Panc1 (cell line): ENCODE results near the gene ITGAD. TPM values are rescaled to one million over a fixed set of nuclear protein-coding genes. Genes with fewer than 3 reads are reported as not detected.

Source experiments
- ATAC-seq: fragments of 200-7000 bp; cut with Tn5 transposase; 2 replicates; pipeline ENCODE4 v1.9.1; 2020; ENCODE audit warnings: mild to moderate bottlenecking, moderate library complexity
- BruUV-seq: library from RNA; stranded (reverse); fragments of 400-500 nt; replicated peaks from 2 replicates; lab custom pipeline; 2021; lab: Mats Ljungman, UMichigan
- CTCF ChIA-PET: fragments of 300-600 bp; sonication (Branson Sonifier 250); formaldehyde crosslinking; loops from one replicate; lab custom pipeline; 2022; ENCODE audit warnings: antibody characterized with exemption; lab: Charles Lee
- POLR2A ChIA-PET: fragments of 300-600 bp; sonication (Branson Sonifier 250); formaldehyde crosslinking; loops from one replicate; lab custom pipeline; 2022; ENCODE audit warnings: antibody characterized with exemption; lab: Charles Lee
- DNase-seq: peaks from one replicate; pipeline ENCODE4 v3.0.0-alpha.2; 2010; ENCODE audit warnings: low read depth, low spot score
- H3K27ac ChIP-seq: 2 replicates; pipeline ENCODE4 v1.5.1; 2011; ENCODE audit warnings: mild to moderate bottlenecking, low read length, inconsistent platforms
- H3K27me3 ChIP-seq: fragments of 200-500 bp; sonication (Bioruptor generic); 2 replicates; pipeline ENCODE4 v1.6.0; 2014; ENCODE audit warnings: low read length, inconsistent platforms; ENCODE audit not compliant: control insufficient read depth, insufficient read depth
- H3K36me3 ChIP-seq: fragments of 200-500 bp; sonication (Bioruptor generic); 2 replicates; pipeline ENCODE4 v1.5.1; 2014; ENCODE audit warnings: inconsistent platforms, mild to moderate bottlenecking, low read length, moderate library complexity; ENCODE audit not compliant: control insufficient read depth, insufficient read depth
- H3K4me1 ChIP-seq: 2 replicates; pipeline ENCODE4 v1.5.1; 2011; ENCODE audit warnings: inconsistent platforms, mild to moderate bottlenecking, low read length, moderate library complexity; ENCODE audit not compliant: control insufficient read depth, insufficient read depth
- H3K4me3 ChIP-seq, 2 experiments: 2 replicates each; pipeline ENCODE4 v1.5.1; 2011 to 2012; ENCODE audit warnings: low read depth in 2 of 2, low read length in 2 of 2, mild to moderate bottlenecking in 2 of 2, inconsistent platforms in 1 of 2, moderate library complexity in 1 of 2
- H3K9me3 ChIP-seq: fragments of 200-500 bp; sonication (Bioruptor generic); 2 replicates; pipeline ENCODE4 v1.5.1; 2014; ENCODE audit warnings: low read depth, mild to moderate bottlenecking, inconsistent platforms, low read length, moderate library complexity; ENCODE audit not compliant: control insufficient read depth, insufficient read depth
- POLR2AphosphoS5 ChIP-seq: IDR thresholded peaks from 2 replicates; pipeline ENCODE4 v1.6.1; 2012; ENCODE audit warnings: mild to moderate bottlenecking, low read depth, low read length, moderate library complexity
- REST ChIP-seq, 2 experiments: IDR thresholded peaks; 2 replicates each; pipeline ENCODE4 v1.6.1; 2011 to 2012; ENCODE audit warnings: low read depth in 2 of 2, control low read depth in 1 of 2, low read length in 1 of 2, mild to moderate bottlenecking in 1 of 2, moderate library complexity in 1 of 2; ENCODE audit not compliant: insufficient read depth in 1 of 2
- SIN3A ChIP-seq: IDR thresholded peaks from 2 replicates; pipeline ENCODE4 v1.6.1; 2012; ENCODE audit warnings: low read depth, mild to moderate bottlenecking, low read length, moderate library complexity, borderline replicate concordance; ENCODE audit not compliant: insufficient read depth
- TCF7L2 ChIP-seq: IDR thresholded peaks from 2 replicates; pipeline ENCODE4 v1.6.1; 2011; ENCODE audit warnings: mild to moderate bottlenecking, low read depth, low read length, inconsistent platforms
- in situ Hi-C: cut with HindIII; loops from 2 replicates; pipeline ENCODE4 v1.10.0; 2016; ENCODE audit warnings: low sequenced_read_pairs, low pct_unique_long_range_greater_than_20kb
- intact Hi-C: fragments of 100-400 bp; cut with micrococcal nuclease; formaldehyde crosslinking; loops from one replicate; pipeline ENCODE4 v1.10.0; 2022; ENCODE audit not compliant: unreplicated experiment
- total RNA-seq: library from RNA; stranded (reverse); gene quantifications from one replicate; pipeline ENCODE4 v1.2.1, GENCODE V29; 2021; ENCODE audit not compliant: unreplicated experiment
- TF ChIP-seq, protein P1 (sequence below): fragments of 450-650 bp; IDR thresholded peaks from 2 replicates; pipeline ENCODE4 v1.5.1; 2017; ENCODE audit warnings: mild to moderate bottlenecking

Gene ITGAD
- total RNA-seq, 1 experiment from 2014 or later: not detected

- in situ Hi-C loops: no loop called here
- intact Hi-C loops: no loop called here
- no peaks in the 10 kb centered on the region for H3K27me3 ChIP-seq
- no peaks in the 10 kb centered on the region for H3K9me3 ChIP-seq
- no peaks in the 10 kb centered on the region for H3K4me1 ChIP-seq
- no peak overlapping the region for H3K27ac ChIP-seq
- ChIA-PET CTCF (no interaction called here), POLR2A (no interaction called here)
- H3K4me3 ChIP-seq: no peak overlapping the region
- DNase-seq (no peak), ATAC-seq (no peak)
- no TSS peak for BruUV-seq
- H3K36me3 ChIP-seq: no peaks in the 10 kb centered on the region
- no peak for TF ChIP-seq SIN3A
- TF ChIP-seq, protein P1, sequence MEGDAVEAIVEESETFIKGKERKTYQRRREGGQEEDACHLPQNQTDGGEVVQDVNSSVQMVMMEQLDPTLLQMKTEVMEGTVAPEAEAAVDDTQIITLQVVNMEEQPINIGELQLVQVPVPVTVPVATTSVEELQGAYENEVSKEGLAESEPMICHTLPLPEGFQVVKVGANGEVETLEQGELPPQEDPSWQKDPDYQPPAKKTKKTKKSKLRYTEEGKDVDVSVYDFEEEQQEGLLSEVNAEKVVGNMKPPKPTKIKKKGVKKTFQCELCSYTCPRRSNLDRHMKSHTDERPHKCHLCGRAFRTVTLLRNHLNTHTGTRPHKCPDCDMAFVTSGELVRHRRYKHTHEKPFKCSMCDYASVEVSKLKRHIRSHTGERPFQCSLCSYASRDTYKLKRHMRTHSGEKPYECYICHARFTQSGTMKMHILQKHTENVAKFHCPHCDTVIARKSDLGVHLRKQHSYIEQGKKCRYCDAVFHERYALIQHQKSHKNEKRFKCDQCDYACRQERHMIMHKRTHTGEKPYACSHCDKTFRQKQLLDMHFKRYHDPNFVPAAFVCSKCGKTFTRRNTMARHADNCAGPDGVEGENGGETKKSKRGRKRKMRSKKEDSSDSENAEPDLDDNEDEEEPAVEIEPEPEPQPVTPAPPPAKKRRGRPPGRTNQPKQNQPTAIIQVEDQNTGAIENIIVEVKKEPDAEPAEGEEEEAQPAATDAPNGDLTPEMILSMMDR: no peak
- no peak for TF ChIP-seq POLR2AphosphoS5
- no peak for TF ChIP-seq TCF7L2
- no peak for TF ChIP-seq REST (IDR thresholded peaks at IDR 0.05; ENCODE audit: insufficient read depth in 1 of 2, low read depth in 2 of 2, low read length in 1 of 2)
These were observed 20.8 kb downstream of the ITGAD start for GRCh38 chr16:31413943-31414342.

DNA sequence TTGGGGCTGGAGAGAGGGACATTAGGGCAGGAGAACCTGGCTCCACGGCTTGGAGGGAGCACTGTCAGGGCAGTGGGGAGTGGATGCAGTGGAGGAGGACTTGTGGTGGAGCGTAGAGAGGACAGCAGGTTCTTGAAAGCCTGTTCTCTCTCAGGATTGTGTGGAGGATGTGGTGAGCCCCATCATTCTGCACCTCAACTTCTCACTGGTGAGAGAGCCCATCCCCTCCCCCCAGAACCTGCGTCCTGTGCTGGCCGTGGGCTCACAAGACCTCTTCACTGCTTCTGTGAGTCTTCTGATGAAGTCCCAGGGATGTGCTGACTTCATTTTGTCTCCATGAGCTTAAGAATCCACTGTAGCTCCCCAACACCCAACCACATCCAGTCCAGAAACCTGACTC lies 21.6 kb downstream of the ITGAD start:
- H3K36me3 ChIP-seq: no peaks in the 10 kb centered on the region
- no peaks in the 10 kb centered on the region for H3K4me1 ChIP-seq
- ATAC-seq (no peak), DNase-seq (no peak)
- no peak overlapping the region for H3K4me3 ChIP-seq
- no peak overlapping the region for H3K27ac ChIP-seq
- no peaks in the 10 kb centered on the region for H3K9me3 ChIP-seq
- POLR2A ChIA-PET: interaction anchor here (0.6 kb wide), 1 partner anchor 293 kb away, joined by 4 read pairs; no protein-coding TSS in a partner anchor
- CTCF ChIA-PET: no interaction called here
- intact Hi-C loops (no loop called here), in situ Hi-C loops (no loop called here)
- no peak for TF ChIP-seq POLR2AphosphoS5
- no peak for TF ChIP-seq REST (IDR thresholded peaks at IDR 0.05; ENCODE audit: insufficient read depth in 1 of 2, low read depth in 2 of 2, low read length in 1 of 2)
- TF ChIP-seq, protein P1: no peak
- no peak for TF ChIP-seq SIN3A
- TF ChIP-seq TCF7L2: no peak
- H3K27me3 ChIP-seq: no peaks in the 10 kb centered on the region
- BruUV-seq: no TSS peak
